Raji (cell line): Measurements from ENCODE around the gene ITIH5.

Experiments
- POLR2A ChIP-seq: IDR thresholded peaks from 2 replicates; pipeline ENCODE4 v1.6.1; 2011; ENCODE audit warnings: low read depth, low read length, control low read depth; ENCODE audit not compliant: insufficient read depth

ITIH5 gene

GRCh38 chr10:7572391-7572790, 94.4 kb downstream of the ITIH5 start:
- TF ChIP-seq POLR2A = no peak

- TF ChIP-seq POLR2A = no peak
These were observed 94.8 kb downstream of the ITIH5 start for GRCh38 chr10:7571981-7572380.

- TF ChIP-seq POLR2A = no peak
These were observed 98.7 kb downstream of the ITIH5 start for GRCh38 chr10:7567911-7568620.

DNA sequence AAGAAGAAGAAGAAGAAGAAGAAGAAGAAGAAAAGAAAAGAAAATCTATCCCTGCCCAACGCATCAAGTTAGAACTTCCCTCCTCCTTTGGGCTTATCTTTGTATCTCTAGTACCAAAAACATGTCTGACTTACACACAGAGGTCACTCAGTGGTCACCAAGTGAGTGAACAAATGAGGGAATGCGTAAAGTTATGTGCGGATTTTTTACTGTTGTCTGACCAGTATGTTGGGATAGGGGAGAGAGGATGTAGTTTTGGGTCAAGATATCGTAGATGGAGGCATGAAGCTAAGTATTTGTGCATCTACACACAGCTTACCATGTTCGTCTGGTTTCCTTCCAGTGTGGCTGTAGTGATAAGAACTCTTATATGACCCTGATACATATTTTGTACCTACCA, 99.9 kb downstream of the ITIH5 start:
- no peak for TF ChIP-seq POLR2A

DNA sequence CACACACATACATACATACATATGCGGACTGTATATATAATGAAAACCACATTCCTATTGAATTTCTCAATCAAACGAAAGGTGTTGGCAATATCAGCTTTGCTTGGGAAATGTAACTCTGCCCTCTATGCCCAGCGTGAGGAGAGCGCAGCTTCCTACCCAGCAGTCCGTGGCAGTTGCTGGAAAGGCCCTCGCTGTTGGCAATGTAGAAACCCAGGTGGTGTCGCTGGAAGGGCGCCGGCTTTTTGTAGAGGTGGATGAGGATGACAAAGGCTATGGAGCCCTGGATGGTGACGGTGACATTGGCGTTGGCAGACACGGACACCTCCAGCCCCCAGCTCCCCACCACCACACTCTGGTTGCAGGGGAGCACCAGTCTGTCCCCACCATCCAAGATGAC, 100.9 kb downstream of the ITIH5 start:
- TF ChIP-seq POLR2A = no peak

DNA sequence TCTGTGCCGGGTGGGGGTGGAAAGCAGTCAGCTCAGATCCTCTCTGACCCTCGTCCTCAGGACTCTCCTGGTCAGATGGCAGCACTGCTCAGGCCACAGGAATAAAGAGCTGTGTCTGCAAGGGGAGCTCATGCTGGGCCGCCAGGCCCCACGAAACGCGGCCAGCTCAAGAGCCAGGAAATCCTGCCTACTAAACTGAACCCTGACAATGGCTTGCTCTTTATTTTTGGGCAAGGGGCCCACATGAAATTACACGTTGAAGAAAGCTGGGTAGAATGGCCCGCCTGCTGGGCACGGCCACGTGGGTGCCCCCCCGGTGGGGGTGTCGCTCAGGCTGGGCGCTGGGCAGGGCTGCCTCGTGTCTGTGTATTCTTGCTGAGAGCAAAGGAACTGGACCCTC, 103.0 kb downstream of the ITIH5 start:
- no peak for TF ChIP-seq POLR2A

DNA sequence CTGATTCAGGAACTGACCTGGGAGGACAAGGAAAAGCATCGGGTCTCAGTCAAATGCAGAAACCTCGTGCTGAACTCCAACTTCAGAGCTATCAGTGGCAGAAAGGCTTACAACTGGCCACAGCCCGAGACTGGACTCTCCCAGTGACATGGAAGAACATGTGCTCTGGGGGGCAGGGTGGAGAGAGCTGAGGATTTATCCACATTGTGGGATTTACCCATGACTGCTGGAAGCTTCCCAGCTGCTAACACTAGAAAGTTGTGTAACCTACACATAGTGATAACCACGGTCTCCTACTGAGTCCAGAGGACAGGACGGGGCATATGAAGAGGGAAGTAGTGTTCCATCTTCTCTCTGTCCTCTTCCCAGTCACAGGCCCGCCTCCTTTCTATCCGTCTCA, 103.4 kb downstream of the ITIH5 start:
- no peak for TF ChIP-seq POLR2A

GRCh38 chr10:7561985-7562384, 104.8 kb downstream of the ITIH5 start:
- TF ChIP-seq POLR2A = no peak

DNA sequence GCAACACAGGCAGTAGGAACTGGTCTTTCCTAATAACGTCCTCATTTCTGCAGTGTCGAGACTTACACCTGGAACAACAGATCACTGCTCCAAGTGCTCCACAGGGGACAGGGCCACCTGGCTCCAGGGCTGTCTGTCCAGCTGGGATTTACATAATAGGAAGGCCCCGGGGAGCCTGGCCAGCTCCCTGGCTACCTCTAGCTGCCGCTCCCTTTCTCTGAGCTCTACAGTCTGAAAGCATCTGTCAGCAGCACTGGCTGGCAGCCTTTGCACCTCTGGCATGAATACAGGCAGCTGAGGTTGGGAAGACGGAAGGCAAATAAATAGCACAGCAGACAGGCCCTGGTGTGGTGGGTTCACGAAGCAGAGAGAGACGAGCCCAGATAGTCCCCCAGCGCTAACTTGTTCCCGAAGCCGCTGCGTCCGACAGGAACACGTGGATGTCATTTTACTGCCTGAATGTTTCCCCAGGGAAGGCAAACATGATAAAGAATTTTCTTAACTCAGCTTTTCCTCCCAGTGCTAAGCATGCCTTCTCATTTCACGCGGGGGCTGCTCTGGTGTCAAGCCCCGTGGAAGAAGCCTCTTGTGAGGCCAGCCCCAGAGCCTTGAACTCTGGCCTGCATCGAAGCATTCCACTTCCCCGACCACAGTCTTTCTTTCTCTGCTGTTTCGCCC, 105.4 kb downstream of the ITIH5 start:
- TF ChIP-seq POLR2A = no peak

DNA sequence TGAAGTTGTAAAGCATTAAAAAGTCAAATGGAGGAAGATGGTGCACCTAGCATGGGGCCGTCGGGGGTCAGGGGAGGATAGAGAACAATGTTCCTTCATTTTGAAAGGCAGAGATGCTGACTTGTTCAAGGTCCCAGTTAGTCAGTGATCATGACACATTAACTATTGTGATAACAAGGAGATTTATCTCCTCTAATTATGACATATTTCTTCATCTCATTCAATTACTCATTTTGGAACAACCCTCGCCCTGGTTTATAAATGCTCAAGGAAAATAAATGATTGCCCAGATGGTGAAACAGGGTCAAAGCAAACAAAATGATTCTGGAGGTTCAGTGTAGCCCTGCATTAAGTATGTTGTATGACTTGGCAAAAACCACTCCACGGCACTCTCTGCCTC, 106.2 kb downstream of the ITIH5 start:
- TF ChIP-seq POLR2A = no peak

DNA sequence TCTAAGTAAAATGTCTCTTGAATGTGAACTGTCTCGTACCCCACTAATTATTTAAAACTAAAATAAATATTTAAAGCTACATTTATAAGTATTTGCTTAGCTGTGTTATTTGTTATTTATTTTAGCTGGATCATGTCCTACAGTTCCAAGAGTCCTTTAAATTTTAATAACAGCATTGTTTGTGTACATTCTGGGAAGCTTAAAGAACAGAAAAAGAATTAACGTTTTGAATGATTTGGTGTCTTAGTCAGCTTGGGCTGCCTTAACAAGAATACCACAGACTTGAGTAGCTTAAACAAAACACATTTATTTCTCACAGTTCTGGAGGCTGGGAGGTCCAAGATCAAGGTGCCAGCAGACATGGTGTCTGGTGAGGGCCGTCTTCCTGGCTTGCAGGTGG, 107.4 kb downstream of the ITIH5 start:
- TF ChIP-seq POLR2A = no peak

GRCh38 chr10:7558036-7558435, 108.7 kb downstream of the ITIH5 start:
- no peak for TF ChIP-seq POLR2A

DNA sequence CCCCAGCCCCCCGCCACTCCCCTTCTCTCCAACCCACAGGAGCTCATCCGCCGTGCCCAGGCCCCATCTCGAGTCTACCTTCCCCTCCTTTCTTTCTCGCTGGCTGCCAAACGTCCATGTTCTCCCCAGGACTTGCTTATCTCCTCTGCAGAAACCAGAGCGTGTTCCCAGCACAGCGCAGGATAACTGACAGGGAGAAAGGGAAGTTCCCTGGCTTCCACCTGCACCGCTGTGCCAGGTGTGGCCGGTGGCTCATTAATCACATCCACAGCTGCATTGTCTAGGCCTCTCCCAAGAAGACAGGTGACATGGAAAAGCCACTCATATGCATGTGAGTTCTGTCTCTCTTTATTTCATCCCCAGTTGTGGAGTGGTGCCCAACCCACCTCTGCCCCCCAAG, 113.2 kb downstream of the ITIH5 start:
- TF ChIP-seq POLR2A = no peak

DNA sequence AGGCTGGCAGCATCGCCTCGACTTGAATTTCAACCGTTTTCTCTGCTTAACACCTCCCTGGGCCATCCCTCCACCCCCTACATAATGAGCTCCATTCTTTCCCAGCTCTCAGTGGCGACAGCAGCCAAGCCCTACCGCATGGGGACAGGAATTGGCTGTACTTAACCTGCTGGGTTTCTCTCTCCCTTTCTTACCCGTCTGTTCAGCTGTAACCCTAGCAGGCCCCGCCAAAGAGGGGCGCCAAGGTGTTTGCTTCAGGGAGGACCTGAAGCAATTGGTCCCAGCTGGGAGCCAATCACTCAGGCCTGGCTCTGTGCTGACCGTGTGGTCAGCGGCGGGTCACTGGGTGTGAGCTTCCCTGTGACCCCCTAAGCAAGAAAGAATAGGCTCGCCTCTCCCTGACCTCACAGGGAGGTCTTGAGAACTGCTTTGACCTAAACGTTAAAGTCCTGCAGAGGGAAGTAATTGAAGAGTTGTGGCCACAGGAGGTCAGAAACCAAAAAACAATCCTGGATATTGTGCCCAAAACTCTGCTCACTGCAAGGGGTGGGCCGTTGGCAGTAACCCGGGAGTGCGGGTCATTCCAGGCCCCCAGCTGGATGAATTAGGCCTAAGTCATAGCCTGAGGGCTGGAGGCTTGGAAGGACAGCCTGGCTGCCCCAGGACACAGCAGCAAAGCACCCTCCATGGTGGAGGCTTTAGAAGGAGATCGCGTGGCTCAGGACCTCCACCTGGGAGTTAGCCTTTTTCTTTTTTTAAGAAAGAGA, 114.6 kb downstream of the ITIH5 start:
- no peak for TF ChIP-seq POLR2A

- no peak for TF ChIP-seq POLR2A
These were observed 115.5 kb downstream of the ITIH5 start for GRCh38 chr10:7551289-7551688.

DNA sequence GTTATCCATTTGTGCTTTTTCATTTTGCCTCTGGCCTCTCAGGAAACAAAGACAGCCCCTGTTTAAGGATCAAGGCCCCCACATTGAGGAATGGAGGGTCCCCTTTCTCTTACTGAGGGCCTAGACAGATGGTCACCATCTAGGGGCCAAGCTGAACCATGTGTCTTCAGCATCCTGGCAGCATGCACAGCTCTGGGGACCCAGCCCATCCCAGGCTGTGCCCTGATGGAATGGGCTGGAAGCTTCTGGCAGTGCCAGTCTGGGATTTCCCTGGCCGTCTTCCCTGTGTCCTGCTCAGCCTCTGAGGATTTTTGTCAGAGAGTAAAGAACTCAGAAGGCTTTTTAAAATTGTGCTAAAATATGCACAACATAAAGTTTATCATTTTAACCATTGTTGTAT, 116.8 kb downstream of the ITIH5 start:
- no peak for TF ChIP-seq POLR2A
